Posterior cingulate gyrus (tissue), 11 donors: ENCODE measurements around the gene B4GALT6.
"Not testable (repeated sequence)": the region's sequence is repeated elsewhere in the genome, so short reads cannot be mapped to it uniquely, and the experiment has no call there.

Experiments used
- DNase-seq, 10 donors: peaks; one replicate each; pipeline versions ENCODE4 v3.0.0 to v3.0.0-alpha.2; 2020 to 2021; ENCODE audit warnings: mixed read lengths in 3 of 10
- intact Hi-C: fragments of 100-400 bp; cut with DNase I; formaldehyde crosslinking; loops from one replicate; pipeline ENCODE4 v1.15.1; 2023

Gene B4GALT6, protein sequence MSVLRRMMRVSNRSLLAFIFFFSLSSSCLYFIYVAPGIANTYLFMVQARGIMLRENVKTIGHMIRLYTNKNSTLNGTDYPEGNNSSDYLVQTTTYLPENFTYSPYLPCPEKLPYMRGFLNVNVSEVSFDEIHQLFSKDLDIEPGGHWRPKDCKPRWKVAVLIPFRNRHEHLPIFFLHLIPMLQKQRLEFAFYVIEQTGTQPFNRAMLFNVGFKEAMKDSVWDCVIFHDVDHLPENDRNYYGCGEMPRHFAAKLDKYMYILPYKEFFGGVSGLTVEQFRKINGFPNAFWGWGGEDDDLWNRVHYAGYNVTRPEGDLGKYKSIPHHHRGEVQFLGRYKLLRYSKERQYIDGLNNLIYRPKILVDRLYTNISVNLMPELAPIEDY

DNA sequence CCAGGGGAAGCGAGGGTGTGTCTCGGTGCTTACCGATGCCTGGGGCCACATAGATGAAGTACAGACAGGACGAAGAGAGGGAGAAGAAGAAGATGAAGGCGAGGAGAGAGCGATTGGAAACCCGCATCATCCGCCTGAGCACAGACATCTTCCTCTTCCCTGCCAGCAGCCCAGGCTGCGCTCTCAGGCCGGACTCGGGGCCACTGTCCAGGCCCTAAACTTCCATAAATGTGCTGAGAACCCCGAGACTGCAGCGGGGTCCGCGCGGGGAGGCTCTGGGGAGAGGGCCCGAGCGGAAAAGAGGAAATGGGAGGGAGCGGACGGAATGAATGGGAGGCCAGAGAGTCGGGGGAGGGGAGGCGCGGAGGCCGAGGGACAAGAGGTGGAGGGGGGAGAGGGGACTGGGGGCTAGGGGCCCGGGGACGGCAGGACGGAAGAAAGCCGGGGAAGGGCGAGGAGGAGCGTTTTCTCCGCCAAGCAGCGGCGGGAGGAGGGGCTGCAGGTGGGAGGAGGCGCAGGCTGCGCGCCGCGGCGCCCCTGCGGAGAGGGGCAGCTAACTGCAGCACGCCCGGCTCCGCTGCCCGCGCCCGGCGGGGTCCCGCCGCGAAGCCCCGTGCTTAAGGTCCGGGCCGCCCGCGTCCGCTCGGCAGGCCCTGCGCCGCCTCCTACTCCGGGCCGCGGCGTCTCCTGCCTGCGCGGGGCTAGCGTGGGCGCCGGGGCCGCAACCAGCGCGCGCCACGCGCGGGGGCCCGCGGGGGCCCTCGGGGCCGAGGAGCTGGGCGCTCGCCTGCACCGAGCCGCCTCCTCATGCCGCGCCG lies at the start of gene B4GALT6:
Gene B4GALT6 (minus strand): TSS at position 303 of the 818 bp plus-strand sequence. CDS start 155 bp downstream, at position 148.
- intact Hi-C loops, result no loop called here
- DNase-seq, result peak in 7 of 10 donors; percentile 17 to 88 (median 25)

DNA sequence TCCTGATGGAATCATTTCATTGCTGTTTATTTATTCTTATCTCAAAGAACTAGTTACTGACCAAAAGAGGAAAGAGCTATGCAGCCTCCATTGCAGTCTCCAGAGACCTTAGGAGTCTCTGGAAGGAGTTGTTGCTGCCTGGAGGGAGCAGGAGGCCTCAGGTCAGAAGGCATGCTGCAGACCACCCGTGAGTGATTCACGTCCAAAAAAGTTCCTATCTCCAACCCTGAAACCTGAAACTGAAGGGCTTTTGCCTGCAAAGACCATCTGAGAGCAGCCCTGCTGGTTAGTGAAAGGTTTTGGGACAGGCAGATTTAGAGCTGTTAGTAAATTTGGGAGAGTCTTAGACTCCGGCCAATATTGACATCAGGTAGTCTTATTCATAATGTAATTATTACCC lies 47.2 kb upstream of the B4GALT6 start:
- no peak for DNase-seq

DNA sequence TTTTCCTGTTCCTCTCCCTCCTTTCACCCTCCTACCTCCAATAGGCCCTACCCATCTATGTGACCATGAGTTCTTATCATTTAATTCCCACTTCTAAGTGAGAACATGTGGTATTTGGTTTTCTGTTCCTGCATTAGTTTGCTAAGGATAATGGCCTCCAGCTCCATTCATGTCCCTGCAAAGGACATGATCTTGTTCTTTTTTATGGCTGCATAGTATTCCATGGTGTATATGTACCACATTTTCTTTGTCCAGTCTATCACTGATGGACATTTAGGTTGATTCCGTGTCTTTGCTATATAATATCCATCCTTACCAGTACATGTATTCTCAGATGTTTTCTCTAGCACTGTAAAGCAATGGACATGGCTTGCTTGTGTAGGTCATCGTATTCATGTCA lies 44.8 kb upstream of the B4GALT6 start:
- intact Hi-C loops, result not testable (repeated sequence)

More for the DNA sequence above, 47.2 kb upstream of the B4GALT6 start:
- intact Hi-C loops, result no loop called here

DNA sequence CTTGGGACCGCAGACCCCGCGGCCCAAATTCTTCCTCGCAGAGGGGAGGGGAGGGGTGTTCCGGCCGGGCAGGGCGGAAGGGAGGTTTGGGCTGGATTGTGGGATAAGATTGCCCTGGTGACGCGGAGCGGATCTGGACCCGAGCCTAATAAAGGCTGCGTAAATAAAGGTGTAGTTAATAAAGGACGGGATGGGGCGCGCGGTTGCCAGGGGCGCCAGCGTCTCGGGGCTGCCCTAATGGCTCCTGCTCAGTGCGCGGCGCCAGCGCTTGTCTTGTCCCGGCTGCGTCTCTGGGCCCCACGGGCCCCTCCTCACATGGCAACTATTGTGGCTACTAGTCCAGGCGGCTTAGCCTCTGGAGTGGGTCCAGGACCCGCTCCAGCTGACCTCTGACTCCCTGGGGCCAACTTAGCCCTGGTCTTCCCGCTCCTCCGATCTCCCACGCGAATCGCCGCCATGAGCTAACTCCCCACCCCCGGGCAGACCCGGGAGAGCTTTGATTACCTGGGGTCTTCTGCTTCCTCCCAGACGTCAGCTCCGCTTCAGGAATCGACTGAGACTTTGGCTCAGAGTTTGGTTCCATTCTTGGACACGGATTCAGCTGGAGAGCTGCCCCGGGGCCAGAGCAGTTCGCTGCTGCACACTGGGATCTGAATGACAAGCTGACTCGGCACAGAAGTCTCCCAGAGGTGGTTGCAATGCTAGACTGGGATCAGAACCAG lies 39.8 kb upstream of the B4GALT6 start:
- intact Hi-C loops, result no loop called here
- DNase-seq, result peak in 4 of 10 donors; percentile 16 to 86 (median 34)

More for the DNA sequence above, 44.8 kb upstream of the B4GALT6 start:
- DNase-seq, result not testable (repeated sequence)

DNA sequence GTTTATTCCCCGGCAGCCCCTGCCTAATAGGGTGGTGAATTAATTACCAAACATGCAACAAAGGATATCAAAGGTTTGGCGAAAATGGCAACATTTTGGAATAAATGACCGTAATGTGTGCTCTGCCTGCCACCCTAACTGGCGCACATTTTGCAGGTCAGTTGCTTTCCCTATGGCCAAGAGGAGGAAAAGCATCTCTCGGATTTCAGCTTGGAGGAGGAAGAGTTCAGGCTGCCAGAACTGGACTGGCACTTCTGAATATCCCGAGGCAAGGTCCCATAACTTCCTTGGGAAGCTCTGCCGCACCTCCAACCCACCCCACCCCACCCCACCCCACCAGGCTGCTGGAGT lies 39.2 kb upstream of the B4GALT6 start:
- intact Hi-C loops, result no loop called here
- DNase-seq, result no peak

DNA sequence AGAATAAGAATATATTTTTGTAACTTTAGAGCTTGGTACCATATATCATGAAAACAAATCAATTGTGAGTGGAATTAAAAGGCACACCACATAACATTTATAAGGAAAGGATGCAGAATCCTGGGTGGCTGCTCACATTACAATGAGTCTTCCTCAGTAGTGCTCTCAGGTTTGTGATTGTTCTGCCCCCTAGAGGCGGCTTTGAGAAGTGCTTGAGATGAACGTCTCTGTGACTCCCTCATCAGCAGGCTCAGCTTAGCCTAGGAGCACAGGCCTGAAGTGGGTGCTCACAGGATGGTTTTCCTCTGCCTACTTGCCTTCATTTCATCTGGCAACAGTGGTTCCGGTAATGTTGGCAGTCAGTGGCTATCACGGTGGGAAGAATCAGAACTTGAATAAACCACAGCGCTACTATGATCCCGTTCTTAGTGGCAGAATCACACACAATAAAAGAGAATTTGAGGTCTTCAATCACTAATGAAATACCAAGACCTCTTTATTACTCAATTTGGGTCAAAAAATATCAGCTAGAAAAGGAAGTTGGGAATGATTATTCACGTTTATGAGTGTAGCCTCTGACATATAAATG lies 38.1 kb upstream of the B4GALT6 start:
- DNase-seq, result peak; percentile 51 to 96 (median 82)
- intact Hi-C loops, result loop anchor here (1.0 kb wide), 1 partner anchor 166 kb away; no protein-coding TSS in a partner anchor

DNA sequence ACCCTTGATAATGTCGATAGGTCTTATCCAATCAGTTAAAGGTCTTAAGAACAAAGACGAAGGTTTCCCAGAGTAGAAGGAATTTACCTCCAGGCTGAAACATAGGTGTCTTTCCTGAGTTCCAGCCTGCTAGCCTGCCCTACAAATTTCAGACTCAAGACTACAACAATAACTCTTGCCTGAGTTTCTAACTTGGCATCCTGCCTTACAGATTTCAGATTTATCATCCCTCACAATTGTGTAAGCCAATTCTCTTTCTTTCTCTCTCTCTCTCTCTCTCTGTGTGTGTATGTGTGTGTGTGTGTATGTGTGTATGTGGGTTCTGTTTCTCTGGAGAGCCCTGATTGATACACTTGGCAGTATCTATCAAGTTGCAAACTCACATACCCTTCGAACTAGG lies 37.2 kb upstream of the B4GALT6 start:
- intact Hi-C loops, result no loop called here
- DNase-seq, result no peak

DNA sequence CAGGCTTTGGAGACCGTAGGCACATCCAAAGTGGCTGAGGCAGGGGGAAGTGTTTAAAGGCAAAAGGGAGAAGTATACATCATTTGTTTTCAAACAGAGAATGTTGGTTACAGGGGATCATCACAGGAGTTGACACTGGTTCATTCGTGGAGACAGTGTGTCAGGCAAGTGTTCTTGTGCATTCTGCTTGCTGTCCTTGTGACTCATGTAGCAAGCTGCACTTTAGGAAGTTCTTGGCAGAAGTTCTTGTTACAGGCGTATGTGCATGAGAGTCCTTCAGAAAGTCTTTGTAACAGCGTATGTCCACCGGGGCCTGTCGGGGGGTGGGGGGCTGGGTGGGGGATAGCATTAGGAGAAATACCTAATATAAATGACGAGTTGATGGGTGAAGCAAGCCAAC lies 36.5 kb upstream of the B4GALT6 start:
- DNase-seq, result no peak
- intact Hi-C loops, result no loop called here

DNA sequence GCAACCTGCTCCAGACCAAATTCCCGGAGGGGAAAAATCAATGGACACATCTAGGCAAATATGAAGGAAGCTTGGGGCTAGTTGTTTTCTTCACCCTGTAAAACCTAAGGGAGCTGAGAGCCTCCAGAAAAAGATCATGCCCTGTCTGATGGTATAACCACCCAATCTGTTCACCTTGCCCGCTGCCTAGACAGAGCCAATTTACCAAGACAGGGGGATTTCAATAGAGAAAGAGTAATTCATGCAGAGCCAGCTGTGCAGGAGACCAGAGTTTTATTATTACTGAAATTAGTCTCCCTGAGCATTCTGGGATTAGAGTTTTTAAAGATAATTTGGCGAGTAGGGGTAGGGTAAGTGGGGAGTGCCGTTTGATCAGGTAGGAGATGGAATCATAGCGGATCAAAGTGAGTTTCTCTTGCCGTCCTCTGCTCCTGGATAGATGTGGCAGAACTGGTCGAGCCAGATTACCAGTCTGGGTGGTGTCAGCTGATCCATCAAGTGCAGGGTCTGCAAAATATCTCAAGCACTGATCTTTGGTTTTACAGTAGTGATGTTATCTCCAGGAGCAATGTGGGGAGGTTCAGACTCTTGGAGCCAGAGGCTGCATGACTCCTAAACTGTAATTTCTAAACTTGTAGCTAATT lies 35.1 kb upstream of the B4GALT6 start:
- intact Hi-C loops, result no loop called here
- no peak for DNase-seq

DNA sequence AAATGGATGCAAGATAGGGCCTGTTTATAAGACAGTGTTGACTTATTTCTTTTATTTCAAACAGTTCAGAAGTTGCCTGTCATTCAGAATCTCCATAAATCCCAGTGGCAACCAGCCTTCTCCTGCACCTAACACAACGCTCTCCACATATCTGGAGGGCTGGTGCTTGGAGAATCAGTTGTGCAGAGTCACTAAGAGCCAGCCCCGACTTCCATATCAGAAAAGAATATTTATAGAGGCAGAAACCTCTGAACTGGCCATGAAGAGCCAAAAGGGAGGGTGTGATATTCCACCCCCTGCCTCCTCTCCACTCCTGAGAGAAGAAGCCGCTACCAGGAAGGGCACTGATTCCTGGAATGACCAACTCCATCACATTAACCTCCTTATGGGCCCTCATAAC lies 34.0 kb upstream of the B4GALT6 start:
- intact Hi-C loops, result no loop called here
- DNase-seq, result no peak

DNA sequence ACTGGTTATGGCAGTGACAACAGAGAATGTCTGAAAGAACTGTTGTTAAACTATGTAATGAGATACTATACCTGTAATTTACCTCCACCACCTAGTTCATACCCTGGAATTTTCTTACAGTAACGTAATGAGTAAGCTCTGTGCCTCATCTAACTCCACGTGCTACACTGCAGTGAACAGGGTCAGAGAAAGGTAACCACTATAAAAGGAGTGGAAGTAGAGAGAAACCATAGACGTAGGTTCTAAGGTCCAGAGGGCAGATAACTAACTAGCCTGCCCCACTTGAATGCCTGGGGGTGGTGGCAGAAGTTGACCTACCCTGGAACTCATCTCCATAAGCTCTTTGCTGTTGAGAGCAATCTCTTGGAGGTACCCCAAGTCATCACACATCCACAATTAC lies 32.0 kb upstream of the B4GALT6 start:
- intact Hi-C loops, result no loop called here

DNA sequence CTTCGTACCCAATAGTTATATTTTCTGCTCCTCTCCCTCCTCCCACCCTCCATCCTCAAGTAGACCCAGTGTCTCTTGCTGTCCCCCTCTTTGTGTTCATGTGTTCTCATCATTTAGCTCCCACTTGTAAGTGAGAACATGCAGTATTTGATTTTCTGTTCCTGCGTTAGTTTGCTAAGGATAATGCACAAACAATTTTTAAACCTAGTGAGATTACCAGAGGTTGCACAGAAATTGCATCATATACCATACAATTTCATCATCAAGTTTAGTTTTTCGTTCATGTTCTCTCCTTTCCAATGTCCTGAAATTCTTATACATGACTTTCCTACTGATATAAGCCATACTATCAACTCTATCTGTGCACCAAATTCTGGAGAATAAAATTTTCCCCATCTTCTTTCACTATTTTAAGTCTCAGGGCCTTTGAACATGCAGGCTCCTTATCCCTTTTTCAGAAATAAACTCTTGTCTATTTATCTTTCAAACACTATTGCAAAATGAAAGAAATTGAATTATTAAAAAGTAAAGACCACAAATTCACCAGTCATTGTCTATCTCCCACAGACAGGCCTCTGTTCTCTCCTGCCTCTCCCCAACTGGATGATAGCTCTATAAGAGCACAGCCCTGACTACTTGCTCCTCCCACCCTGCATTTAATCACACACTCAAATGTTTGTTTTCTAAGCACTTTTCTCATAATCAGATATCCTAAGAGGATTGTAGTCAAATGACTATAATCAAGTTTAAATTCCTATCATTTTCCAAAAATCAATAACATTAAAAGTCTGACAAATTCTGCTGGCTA lies 27.2 kb upstream of the B4GALT6 start:
- intact Hi-C loops, result no loop called here
- no peak for DNase-seq

More for the DNA sequence above, 32.0 kb upstream of the B4GALT6 start:
- no peak for DNase-seq

DNA sequence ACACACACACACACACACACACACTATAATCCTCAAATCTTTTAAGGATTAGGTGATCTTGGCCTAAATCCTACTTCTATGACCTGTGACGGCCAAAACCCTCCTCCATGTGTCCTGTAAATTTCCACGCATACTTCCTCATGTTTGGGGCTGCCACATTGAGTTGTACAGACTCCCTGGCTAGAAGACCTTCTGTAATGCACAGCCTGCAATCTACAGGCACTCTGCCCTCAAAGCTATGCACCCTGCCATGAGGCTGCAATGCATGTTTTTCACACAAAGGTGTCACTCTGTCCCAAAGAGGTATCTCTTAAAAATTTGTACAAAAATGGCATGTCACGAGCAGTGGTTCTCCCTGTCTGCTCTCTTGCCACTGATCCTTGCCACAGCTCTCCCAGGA lies 26.4 kb upstream of the B4GALT6 start:
- no peak for DNase-seq

DNA sequence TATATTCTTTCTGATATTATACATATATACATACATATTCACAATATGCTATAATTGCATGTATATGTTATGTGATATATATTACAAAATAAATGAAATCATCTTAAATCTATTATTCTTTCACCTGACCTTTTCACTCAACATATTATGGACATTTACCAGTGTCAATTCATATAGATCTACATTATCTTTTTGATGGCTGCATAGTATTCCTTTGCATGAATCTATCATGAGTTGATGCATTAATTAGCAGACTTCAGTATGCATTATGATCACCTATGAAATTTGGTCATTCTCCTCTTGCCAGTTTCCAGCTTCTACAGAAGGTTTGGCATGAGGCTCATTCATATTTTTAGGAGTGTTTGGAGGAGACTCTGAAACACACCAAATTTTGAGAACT lies 23.4 kb upstream of the B4GALT6 start:
- intact Hi-C loops, result no loop called here
- DNase-seq, result no peak

More for the DNA sequence above, 26.4 kb upstream of the B4GALT6 start:
- intact Hi-C loops, result no loop called here

DNA sequence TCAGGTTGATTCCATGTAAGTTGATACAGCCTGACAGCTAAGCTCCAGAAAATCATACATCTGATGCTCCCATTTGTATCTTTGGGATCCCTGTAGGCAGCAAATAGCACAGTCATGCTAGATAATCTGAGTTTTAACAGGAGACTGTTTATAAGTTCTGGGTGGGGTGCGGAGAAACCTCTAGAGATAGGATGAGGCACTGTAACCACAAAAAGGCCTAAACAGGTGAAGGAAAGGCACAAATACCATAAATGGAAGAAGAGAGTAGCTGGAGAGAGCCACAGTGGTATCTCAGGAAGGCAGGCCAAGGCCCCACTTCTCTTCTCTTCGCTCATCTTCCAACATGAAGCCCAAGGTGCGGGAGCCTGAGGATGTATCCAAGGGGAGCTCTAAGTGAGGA lies 18.1 kb upstream of the B4GALT6 start:
- no peak for DNase-seq
- intact Hi-C loops, result no loop called here

DNA sequence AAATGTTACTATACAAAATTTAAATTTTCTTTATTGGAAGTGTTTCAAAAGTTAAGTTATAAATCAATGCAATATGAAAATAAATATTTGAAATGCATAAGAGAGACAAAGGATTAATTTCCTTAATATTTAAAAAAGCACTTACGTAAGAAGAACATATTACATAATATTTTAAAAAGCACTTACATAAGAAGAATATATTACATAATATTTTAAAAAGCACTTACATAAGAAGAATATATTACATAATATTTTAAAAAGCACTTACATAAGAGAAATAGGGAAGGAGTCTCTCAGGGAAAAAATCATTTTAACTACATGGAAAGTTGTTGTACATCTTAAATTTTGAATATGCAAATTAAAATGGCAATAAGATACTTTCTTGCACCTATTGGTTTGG lies 17.4 kb upstream of the B4GALT6 start:
- DNase-seq, result no peak
- intact Hi-C loops, result no loop called here

DNA sequence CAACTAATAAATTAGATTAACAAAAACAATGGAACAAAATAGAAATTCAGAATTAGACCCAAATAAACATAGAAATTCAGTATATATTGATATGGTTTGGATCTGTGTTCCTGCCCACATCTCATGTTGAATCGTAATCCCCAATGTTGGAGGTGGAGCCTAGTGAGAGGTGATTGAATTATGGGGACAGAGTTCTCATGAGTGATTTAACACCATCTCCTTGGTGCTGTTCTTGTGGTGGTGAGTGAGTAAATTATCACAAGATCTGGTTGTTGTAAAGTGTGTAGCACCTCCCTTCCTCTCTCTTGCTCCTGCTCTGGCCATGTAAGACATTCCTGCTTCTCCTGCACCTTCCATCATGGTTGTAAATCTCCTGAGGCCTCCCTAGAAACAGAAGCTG lies 16.6 kb upstream of the B4GALT6 start:
- intact Hi-C loops, result no loop called here
- DNase-seq, result no peak

DNA sequence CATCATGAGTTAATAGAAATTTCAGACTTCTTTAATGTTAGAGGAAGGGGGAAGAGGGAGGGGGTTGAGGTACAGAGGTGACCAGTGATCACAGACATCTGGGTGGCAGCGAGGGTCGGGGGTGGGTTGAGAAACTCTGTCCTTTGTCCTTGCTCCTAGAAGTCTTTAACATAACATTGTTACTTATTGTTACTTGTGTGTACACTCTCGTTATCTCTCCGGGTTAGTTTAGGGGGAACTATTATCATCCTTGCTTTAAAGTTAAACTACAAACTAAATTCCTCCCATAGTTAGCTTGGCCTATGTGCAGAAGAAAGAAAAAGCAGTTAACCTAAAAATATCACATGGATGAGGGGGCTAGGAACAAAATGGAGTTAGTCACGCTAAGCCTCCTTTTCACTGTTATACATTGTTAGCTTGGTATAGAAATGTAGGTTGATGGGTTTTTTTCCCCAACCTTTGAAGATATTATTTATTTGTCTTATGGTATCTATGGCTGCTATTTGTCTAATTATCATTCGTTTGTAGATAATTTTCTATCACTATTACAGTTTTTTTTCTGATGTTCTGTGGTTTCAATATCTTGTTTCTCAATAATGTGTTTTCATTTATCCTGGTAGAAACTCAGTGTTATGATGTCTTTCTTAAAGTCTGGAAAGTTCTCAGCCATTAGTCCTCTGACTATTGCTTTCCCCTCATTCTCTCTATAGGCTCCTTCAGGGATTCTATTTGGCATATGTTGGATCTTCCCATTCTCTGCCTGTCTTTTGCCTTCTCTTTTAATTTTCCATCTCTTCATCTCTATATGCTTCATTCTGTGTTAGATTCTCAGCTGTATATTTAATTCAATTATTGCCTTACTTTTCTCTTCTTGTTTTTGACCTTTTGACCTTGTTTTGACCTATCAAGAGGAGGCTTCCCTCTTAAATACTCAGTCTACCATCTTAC lies 13.2 kb upstream of the B4GALT6 start:
- no peak for DNase-seq
- intact Hi-C loops, result no loop called here
